SK-N-SH treated with all-trans-retinoic acid at 6 μM for 48 hours (cell line): ENCODE results near the gene TEAD1.

ENCODE experiments used
- ATAC-seq: fragments of 200-7000 bp; cut with Tn5 transposase; 3 replicates; pipeline ENCODE4 v1.9.1; 2020; ENCODE audit warnings: mild to moderate bottlenecking, moderate library complexity
- ARNTL ChIP-seq: fragments of 450-650 bp; formaldehyde crosslinking; IDR thresholded peaks from 2 replicates; pipeline ENCODE4 v1.5.0; 2020; ENCODE audit warnings: low read depth, mild to moderate bottlenecking, moderate library complexity, borderline replicate concordance
- BACH2 ChIP-seq: fragments of 250-450 bp; sonication (Bioruptor Pico); IDR thresholded peaks from 2 replicates; pipeline ENCODE4 v1.9.0; 2021; ENCODE audit warnings: mild to moderate bottlenecking, borderline replicate concordance
- CSDC2 ChIP-seq: fragments of 250-450 bp; sonication (Bioruptor Pico); IDR thresholded peaks from 2 replicates; pipeline ENCODE4 v1.5.0; 2020; ENCODE audit warnings: mild to moderate bottlenecking, moderate library complexity
- ESRRG ChIP-seq: fragments of 250-450 bp; sonication (Bioruptor Pico); IDR thresholded peaks from 2 replicates; pipeline ENCODE4 v1.6.1; 2021; ENCODE audit warnings: mild to moderate bottlenecking
- GLIS3 ChIP-seq: fragments of 250-450 bp; sonication (Bioruptor Pico); IDR thresholded peaks from 2 replicates; pipeline ENCODE4 v1.5.0; 2020; ENCODE audit warnings: mild to moderate bottlenecking, moderate library complexity
- ISL1 ChIP-seq: fragments of 250-450 bp; sonication (Bioruptor Pico); IDR thresholded peaks from 2 replicates; pipeline ENCODE4 v2.1.2; 2022; ENCODE audit warnings: mild to moderate bottlenecking, moderate library complexity
- OSR1 ChIP-seq: fragments of 250-450 bp; sonication (Bioruptor Pico); IDR thresholded peaks from 2 replicates; pipeline ENCODE4 v1.8.0; 2022; ENCODE audit warnings: moderate library complexity, mild to moderate bottlenecking, inconsistent platforms
- PPARA ChIP-seq: fragments of 250-450 bp; sonication (Bioruptor Pico); IDR thresholded peaks from 2 replicates; pipeline ENCODE4 v1.5.0; 2020; ENCODE audit warnings: mild to moderate bottlenecking, borderline replicate concordance
- SNAI2 ChIP-seq: fragments of 250-450 bp; sonication (Bioruptor Pico); IDR thresholded peaks from 2 replicates; pipeline ENCODE4 v1.5.0; 2020; ENCODE audit warnings: mild to moderate bottlenecking, moderate library complexity
- TCF4 ChIP-seq: fragments of 250-450 bp; sonication (Bioruptor Pico); IDR thresholded peaks from 2 replicates; pipeline ENCODE4 v1.8.0; 2021; ENCODE audit warnings: mild to moderate bottlenecking, moderate library complexity, borderline replicate concordance
- TOX ChIP-seq: fragments of 250-450 bp; sonication (Bioruptor Pico); IDR thresholded peaks from 2 replicates; pipeline ENCODE4 v1.8.0; 2021; ENCODE audit warnings: mild to moderate bottlenecking, moderate library complexity, borderline replicate concordance
- ZC3H10 ChIP-seq: fragments of 250-450 bp; sonication (Bioruptor Pico); IDR thresholded peaks from 2 replicates; pipeline ENCODE4 v1.5.1; 2021; ENCODE audit warnings: mild to moderate bottlenecking, moderate library complexity
- ZFP3 ChIP-seq: fragments of 250-450 bp; sonication (Bioruptor Pico); IDR thresholded peaks from 2 replicates; pipeline ENCODE4 v1.5.0; 2020; ENCODE audit warnings: mild to moderate bottlenecking, moderate library complexity
- ZNF565 ChIP-seq: fragments of 450-650 bp; formaldehyde crosslinking; conservative IDR thresholded peaks from 2 replicates; pipeline ENCODE4 v1.5.0; 2020; ENCODE audit warnings: low read depth, mild to moderate bottlenecking, moderate library complexity
- ZNF70 ChIP-seq: fragments of 450-650 bp; formaldehyde crosslinking; IDR thresholded peaks from 2 replicates; pipeline ENCODE4 v1.5.0; 2020; ENCODE audit warnings: mild to moderate bottlenecking, moderate library complexity
- ZNF8 ChIP-seq: fragments of 450-650 bp; formaldehyde crosslinking; IDR thresholded peaks from 2 replicates; pipeline ENCODE4 v1.5.0; 2020; ENCODE audit warnings: mild to moderate bottlenecking, moderate library complexity
- TF ChIP-seq, protein P1 (sequence below): fragments of 250-450 bp; sonication (Bioruptor Pico); IDR thresholded peaks from 2 replicates; pipeline ENCODE4 v1.8.0; 2021; ENCODE audit warnings: low read depth, mild to moderate bottlenecking, moderate library complexity, borderline replicate concordance
- TF ChIP-seq, protein P2 (sequence below): fragments of 250-450 bp; sonication (Bioruptor Pico); IDR thresholded peaks from 2 replicates; pipeline ENCODE4 v1.5.1; 2020; ENCODE audit warnings: low read depth, mild to moderate bottlenecking, moderate library complexity
- TF ChIP-seq, protein P3 (sequence below): fragments of 250-450 bp; sonication (Bioruptor Pico); IDR thresholded peaks from 2 replicates; pipeline ENCODE4 v1.8.0; 2020; ENCODE audit warnings: mild to moderate bottlenecking, moderate library complexity, borderline replicate concordance
- TF ChIP-seq, protein P4 (sequence below): fragments of 250-450 bp; sonication (Bioruptor Pico); IDR thresholded peaks from 2 replicates; pipeline ENCODE4 v1.5.1; 2021; ENCODE audit warnings: mild to moderate bottlenecking, moderate library complexity
- TF ChIP-seq, protein P5 (sequence below): fragments of 250-450 bp; sonication (Bioruptor Pico); IDR thresholded peaks from 2 replicates; pipeline ENCODE4 v1.5.0; 2020; ENCODE audit warnings: mild to moderate bottlenecking, moderate library complexity

The TEAD1 gene

DNA sequence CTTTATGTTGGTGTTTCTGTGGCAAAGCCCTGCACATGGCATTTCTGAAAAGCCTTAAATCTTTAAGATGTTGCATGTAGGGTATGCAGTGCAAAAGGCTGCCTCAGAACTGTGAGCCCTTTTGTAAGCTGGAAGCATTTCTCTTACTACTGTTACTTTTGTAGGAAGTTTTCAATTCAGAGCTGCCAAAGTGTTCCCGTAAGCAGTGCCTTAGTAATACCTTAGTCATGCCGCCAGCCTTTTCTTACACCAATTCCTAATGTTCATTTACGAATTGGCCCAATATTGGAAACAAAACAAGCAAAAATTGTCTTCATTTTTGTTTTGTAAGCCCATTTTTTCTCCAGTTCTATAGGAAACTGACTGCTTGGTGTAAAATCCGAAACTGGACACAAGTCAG lies 267.4 kb downstream of the TEAD1 start:
- no peak for TF ChIP-seq ZNF8 (CRISPR knock-in tag)
- no peak for ATAC-seq

DNA sequence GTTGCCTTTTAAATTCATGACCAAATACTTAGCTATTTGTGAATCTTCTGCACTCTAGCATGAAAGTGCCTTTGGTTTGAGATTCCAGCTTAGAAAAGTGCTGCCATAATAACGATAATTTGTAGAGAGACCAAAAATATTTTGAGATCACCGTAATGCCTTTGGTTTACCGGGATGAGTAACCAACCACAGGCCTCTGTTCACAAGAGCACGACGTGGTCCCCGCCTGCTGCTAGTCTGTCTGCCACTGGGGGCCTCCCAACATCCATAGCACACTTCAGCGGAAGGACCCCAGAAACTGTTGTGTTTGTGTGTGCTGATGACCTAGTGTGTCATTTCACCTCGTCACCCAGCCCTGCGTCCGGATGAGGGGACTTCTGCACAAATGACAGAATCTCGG lies 267.9 kb downstream of the TEAD1 start:
- no peak for TF ChIP-seq ISL1 (CRISPR knock-in tag)
- no peak for ATAC-seq

DNA sequence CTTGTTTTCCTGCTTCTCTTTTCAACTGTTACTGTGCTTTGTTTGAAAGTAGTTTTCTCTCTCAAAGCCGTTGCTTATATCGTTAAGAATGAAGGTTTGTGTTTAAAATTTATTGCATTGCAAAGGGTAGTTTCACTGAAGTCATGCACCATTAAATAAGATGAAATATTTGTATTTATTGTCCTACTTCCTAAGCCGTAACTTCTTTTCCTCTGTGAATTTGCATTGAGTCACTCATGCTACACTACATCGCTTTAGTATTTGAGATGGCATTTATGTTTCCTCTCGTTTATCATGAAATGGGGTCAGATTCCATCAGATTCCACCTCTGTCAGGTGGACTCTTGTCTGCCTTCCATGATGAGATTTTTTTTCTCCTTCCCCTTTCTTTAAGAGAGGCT lies 269.1 kb downstream of the TEAD1 start:
- TF ChIP-seq BACH2 (CRISPR knock-in tag) (no peak), ZC3H10 (CRISPR knock-in tag) (no peak), ZNF8 (CRISPR knock-in tag) (no peak), ZNF565 (CRISPR knock-in tag) (no peak), ZFP3 (CRISPR knock-in tag) (no peak), SNAI2 (no peak), PPARA (CRISPR knock-in tag) (no peak), OSR1 (CRISPR knock-in tag) (no peak), TCF4 (CRISPR knock-in tag) (no peak), CSDC2 (CRISPR knock-in tag) (no peak), TOX (CRISPR knock-in tag) (no peak), ZNF70 (CRISPR knock-in tag) (no peak)
- TF ChIP-seq, protein P1, sequence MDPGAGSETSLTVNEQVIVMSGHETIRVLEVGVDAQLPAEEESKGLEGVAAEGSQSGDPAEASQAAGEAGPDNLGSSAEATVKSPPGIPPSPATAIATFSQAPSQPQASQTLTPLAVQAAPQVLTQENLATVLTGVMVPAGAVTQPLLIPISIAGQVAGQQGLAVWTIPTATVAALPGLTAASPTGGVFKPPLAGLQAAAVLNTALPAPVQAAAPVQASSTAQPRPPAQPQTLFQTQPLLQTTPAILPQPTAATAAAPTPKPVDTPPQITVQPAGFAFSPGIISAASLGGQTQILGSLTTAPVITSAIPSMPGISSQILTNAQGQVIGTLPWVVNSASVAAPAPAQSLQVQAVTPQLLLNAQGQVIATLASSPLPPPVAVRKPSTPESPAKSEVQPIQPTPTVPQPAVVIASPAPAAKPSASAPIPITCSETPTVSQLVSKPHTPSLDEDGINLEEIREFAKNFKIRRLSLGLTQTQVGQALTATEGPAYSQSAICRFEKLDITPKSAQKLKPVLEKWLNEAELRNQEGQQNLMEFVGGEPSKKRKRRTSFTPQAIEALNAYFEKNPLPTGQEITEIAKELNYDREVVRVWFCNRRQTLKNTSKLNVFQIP (CRISPR knock-in tag), result no peak
- TF ChIP-seq, protein P2, sequence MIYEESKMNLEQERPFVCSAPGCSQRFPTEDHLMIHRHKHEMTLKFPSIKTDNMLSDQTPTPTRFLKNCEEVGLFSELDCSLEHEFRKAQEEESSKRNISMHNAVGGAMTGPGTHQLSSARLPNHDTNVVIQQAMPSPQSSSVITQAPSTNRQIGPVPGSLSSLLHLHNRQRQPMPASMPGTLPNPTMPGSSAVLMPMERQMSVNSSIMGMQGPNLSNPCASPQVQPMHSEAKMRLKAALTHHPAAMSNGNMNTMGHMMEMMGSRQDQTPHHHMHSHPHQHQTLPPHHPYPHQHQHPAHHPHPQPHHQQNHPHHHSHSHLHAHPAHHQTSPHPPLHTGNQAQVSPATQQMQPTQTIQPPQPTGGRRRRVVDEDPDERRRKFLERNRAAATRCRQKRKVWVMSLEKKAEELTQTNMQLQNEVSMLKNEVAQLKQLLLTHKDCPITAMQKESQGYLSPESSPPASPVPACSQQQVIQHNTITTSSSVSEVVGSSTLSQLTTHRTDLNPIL (CRISPR knock-in tag), result no peak
- ATAC-seq, result no peak

DNA sequence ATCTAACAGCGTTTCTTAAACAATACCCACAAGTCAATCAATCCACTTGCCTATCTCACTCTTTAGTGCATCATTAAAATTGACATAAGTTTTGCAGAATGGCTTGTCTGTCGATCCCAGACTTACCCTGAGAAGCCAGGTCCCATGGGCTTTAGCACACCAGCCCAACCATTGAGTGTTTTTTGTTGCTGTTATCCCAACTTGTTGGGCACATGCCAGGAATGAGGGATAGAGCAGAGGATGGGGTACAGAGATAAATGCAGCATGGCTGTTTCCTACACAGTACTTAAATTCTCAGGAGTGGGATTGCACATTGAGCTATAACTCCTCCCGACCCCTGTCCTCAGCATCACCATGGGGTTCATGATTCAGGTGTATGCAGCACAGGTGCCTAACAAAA lies 270.7 kb downstream of the TEAD1 start:
- TF ChIP-seq GLIS3 (CRISPR knock-in tag) (no peak), BACH2 (CRISPR knock-in tag) (no peak), ESRRG (CRISPR knock-in tag) (no peak), ARNTL (no peak), SNAI2 (no peak), TCF4 (CRISPR knock-in tag) (no peak), PPARA (CRISPR knock-in tag) (no peak), ZNF565 (CRISPR knock-in tag) (no peak), ZFP3 (CRISPR knock-in tag) (no peak), ZNF70 (CRISPR knock-in tag) (no peak)
- TF ChIP-seq, protein P3, sequence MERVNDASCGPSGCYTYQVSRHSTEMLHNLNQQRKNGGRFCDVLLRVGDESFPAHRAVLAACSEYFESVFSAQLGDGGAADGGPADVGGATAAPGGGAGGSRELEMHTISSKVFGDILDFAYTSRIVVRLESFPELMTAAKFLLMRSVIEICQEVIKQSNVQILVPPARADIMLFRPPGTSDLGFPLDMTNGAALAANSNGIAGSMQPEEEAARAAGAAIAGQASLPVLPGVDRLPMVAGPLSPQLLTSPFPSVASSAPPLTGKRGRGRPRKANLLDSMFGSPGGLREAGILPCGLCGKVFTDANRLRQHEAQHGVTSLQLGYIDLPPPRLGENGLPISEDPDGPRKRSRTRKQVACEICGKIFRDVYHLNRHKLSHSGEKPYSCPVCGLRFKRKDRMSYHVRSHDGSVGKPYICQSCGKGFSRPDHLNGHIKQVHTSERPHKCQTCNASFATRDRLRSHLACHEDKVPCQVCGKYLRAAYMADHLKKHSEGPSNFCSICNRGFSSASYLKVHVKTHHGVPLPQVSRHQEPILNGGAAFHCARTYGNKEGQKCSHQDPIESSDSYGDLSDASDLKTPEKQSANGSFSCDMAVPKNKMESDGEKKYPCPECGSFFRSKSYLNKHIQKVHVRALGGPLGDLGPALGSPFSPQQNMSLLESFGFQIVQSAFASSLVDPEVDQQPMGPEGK (CRISPR knock-in tag), result no peak
- TF ChIP-seq, protein P4, sequence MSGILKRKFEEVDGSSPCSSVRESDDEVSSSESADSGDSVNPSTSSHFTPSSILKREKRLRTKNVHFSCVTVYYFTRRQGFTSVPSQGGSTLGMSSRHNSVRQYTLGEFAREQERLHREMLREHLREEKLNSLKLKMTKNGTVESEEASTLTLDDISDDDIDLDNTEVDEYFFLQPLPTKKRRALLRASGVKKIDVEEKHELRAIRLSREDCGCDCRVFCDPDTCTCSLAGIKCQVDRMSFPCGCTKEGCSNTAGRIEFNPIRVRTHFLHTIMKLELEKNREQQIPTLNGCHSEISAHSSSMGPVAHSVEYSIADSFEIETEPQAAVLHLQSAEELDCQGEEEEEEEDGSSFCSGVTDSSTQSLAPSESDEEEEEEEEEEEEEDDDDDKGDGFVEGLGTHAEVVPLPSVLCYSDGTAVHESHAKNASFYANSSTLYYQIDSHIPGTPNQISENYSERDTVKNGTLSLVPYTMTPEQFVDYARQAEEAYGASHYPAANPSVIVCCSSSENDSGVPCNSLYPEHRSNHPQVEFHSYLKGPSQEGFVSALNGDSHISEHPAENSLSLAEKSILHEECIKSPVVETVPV (CRISPR knock-in tag), result no peak
- TF ChIP-seq, protein P2 (CRISPR knock-in tag), result no peak
- no peak for ATAC-seq

DNA sequence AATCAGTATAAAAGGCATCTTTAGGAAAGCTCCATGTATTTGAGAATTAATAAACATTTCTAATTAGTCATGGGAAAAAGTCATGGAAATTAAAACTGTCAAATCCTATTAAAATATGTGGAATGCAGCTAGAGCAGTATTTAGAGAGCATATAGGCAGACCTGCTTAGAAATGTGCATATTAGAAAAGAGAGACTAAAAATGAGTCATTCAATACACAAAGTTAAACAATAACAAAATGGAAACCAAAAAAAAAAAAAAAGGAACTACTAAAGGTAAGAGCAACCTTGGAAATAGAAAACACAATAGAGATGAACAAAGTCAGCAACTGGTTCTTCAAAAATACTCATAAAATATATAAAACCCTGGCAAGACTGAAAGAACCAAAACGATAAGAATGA lies 275.2 kb downstream of the TEAD1 start:
- 0 out of 3 replicates have a peak, but pooled peaks have one; percentile 5 for ATAC-seq
- TF ChIP-seq OSR1 (CRISPR knock-in tag), result no peak
- no peak for TF ChIP-seq ZNF70 (CRISPR knock-in tag)
- TF ChIP-seq, protein P5, sequence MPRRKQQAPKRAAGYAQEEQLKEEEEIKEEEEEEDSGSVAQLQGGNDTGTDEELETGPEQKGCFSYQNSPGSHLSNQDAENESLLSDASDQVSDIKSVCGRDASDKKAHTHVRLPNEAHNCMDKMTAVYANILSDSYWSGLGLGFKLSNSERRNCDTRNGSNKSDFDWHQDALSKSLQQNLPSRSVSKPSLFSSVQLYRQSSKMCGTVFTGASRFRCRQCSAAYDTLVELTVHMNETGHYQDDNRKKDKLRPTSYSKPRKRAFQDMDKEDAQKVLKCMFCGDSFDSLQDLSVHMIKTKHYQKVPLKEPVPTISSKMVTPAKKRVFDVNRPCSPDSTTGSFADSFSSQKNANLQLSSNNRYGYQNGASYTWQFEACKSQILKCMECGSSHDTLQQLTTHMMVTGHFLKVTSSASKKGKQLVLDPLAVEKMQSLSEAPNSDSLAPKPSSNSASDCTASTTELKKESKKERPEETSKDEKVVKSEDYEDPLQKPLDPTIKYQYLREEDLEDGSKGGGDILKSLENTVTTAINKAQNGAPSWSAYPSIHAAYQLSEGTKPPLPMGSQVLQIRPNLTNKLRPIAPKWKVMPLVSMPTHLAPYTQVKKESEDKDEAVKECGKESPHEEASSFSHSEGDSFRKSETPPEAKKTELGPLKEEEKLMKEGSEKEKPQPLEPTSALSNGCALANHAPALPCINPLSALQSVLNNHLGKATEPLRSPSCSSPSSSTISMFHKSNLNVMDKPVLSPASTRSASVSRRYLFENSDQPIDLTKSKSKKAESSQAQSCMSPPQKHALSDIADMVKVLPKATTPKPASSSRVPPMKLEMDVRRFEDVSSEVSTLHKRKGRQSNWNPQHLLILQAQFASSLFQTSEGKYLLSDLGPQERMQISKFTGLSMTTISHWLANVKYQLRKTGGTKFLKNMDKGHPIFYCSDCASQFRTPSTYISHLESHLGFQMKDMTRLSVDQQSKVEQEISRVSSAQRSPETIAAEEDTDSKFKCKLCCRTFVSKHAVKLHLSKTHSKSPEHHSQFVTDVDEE (CRISPR knock-in tag), result no peak
- TF ChIP-seq, protein P2 (CRISPR knock-in tag), result no peak
- no peak for TF ChIP-seq ZFP3 (CRISPR knock-in tag)
- TF ChIP-seq CSDC2 (CRISPR knock-in tag), result no peak
